Right renal pelvis (tissue), 4 donors: ENCODE results near the gene ADCY2. TPM values are rescaled to one million over a fixed set of nuclear protein-coding genes. Genes with fewer than 3 reads are reported as not detected.
"Not testable (repeated sequence)": the region's sequence is repeated elsewhere in the genome, so short reads cannot be mapped to it uniquely, and the experiment has no call there.

Source experiments
- DNase-seq, 4 donors: peaks; one replicate each; pipeline ENCODE4 v3.0.0-alpha.2; 2013; ENCODE audit warnings: low read depth in 4 of 4, low spot score in 3 of 4, missing footprints in 1 of 4
- polyA plus RNA-seq, 4 donors: library from polyadenylated mRNA; unstranded; fragments of 120-200 nt; gene quantifications; one replicate each; pipeline ENCODE4 v1.2.1, GENCODE V29; 2013; ENCODE audit not compliant: insufficient read length in 4 of 4

ADCY2 gene
- polyA plus RNA-seq, 4 donors: 4.3 to 6.7 (median 5.7) TPM

GRCh38 chr5:7394889-7395431 is 978 bp upstream of the ADCY2 start:
- no peak for DNase-seq

- DNase-seq: no peak
Measured at GRCh38 chr5:7395432-7395946, 449 bp upstream of the ADCY2 start.

GRCh38 chr5:7396713-7397454 is 946 bp downstream of the ADCY2 start:
- DNase-seq: peak in 1 of 4 donors; percentile 28

GRCh38 chr5:7397937-7398336 is 2.0 kb downstream of the ADCY2 start:
- DNase-seq: no peak

GRCh38 chr5:7398596-7399280 is 2.8 kb downstream of the ADCY2 start:
- DNase-seq: no peak

- no peak for DNase-seq
Measured at GRCh38 chr5:7405277-7405676, 9.3 kb downstream of the ADCY2 start.

GRCh38 chr5:7410936-7411511 is 15.1 kb downstream of the ADCY2 start:
- DNase-seq: no peak

- no peak for DNase-seq
Measured at GRCh38 chr5:7412409-7412808, 16.5 kb downstream of the ADCY2 start.

GRCh38 chr5:7415123-7415522 is 19.2 kb downstream of the ADCY2 start:
- DNase-seq: no peak

- DNase-seq: no peak
Measured at GRCh38 chr5:7415587-7416535, 19.9 kb downstream of the ADCY2 start.

- DNase-seq: no peak
Measured at GRCh38 chr5:7418276-7418675, 22.3 kb downstream of the ADCY2 start.

GRCh38 chr5:7419367-7419766 is 23.4 kb downstream of the ADCY2 start:
- DNase-seq: no peak

- DNase-seq: no peak
Measured at GRCh38 chr5:7419846-7420245, 23.9 kb downstream of the ADCY2 start.

GRCh38 chr5:7420510-7421280 is 24.8 kb downstream of the ADCY2 start:
- DNase-seq: no peak

GRCh38 chr5:7422316-7423106 is 26.6 kb downstream of the ADCY2 start:
- DNase-seq: no peak

- DNase-seq: not testable (repeated sequence)
Measured at GRCh38 chr5:7423231-7423630, 27.3 kb downstream of the ADCY2 start.

GRCh38 chr5:7425830-7426229 is 29.9 kb downstream of the ADCY2 start:
- DNase-seq: no peak

- no peak for DNase-seq
Measured at GRCh38 chr5:7426284-7426683, 30.3 kb downstream of the ADCY2 start.

GRCh38 chr5:7434914-7435313 is 39.0 kb downstream of the ADCY2 start:
- DNase-seq: no peak
